ENCODE measurements around the gene SPTY2D1. TPM values are rescaled to one million over a fixed set of nuclear protein-coding genes. Genes with fewer than 3 reads are reported as not detected.

The SPTY2D1 gene
- total RNA-seq, 4 donors from 2014 or later, result 15.9 to 40.7 (median 28.0) TPM

DNA sequence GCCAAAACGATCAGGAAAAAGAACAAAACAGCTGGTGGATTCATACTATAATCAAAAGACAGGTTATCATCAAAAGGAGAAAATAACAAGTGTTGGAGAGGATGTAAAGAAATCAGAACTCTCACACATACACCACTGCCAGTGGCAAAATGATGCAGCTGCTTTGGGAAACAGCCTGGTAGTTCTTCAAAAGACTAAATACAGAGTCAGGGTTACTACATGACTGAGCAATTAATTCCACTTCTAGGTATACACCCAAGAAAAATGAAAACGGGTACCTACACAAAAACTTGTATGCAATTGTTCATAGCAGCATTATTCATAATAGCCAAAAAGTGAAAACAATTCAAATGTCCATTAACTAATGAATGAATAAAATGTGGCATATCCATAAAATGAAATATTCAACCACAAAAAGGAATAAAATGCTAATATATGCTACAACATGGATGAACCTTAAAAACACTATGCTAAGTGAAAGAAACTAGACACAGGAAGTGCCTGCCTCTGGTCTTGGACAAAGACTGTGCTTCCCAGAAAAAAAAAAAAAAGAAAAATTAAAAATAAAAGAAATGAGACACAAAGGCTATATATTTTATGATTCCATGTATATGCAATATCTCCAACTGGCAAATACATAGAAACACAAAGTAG is 53.9 kb downstream of the SPTY2D1 start:
- ATAC-seq (ENCODE audit: low FRiP score) (no peak), DNase-seq (ENCODE audit: low spot score) (no peak)
- TF ChIP-seq CTCF (IDR thresholded peaks at IDR 0.05), result no peak

DNA sequence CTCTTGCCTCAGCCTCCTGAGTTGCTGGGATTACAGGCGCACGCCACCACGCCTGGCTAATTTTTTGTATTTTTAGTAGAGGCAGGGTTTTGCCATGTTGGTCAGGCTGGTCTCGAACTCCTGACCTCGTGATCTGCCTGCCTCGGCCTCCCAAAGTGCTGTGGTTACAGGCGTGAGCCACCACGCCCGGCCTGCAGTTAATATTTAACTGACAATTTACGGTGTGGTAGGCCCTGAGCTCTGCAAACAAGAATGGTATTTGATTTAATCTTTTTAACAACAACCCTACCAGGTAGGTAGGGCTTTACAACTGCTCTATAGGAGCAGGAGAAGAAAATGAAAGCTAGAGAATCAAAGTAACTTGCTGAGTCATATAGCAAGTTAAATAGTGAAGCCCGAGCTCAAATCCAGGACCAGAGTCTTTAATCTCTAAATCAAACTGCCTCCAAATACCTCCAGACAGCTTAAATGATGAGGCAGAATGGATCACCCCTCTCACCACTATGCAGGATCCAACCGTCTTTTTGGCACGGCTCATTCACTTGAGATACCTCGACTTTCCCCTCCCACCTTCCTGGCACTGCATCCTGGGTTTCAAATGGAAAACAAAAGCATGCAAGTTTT is 55.1 kb downstream of the SPTY2D1 start:
- no peak for DNase-seq (ENCODE audit: low spot score)
- no peak for TF ChIP-seq CTCF (IDR thresholded peaks at IDR 0.05)
- ATAC-seq (ENCODE audit: low FRiP score), result no peak

- no peak for ATAC-seq (ENCODE audit: low FRiP score)
- no peak for TF ChIP-seq CTCF (IDR thresholded peaks at IDR 0.05)
- no peak for DNase-seq (ENCODE audit: low spot score)
Observed at GRCh38 chr11:18575361-18575760, 58.8 kb downstream of the SPTY2D1 start.

DNA sequence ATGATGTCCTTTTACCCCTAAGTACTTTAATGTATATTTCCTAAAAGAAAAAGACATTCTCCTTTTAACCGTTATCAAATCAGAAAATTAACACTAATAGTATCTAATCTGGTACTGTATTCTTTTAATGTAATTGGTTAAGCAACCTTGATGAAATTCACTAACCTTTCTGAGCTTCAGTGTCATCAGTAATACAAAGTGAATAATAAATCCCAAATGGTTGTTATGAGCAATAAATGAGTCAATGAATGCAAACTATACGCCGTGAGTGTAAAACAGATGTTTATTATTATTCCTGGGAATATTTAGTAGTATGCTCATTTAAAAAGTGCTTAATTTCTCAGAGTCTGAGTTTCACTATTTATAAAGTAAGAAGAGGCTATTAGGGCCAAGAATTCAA is 67.1 kb downstream of the SPTY2D1 start:
- ATAC-seq (ENCODE audit: low FRiP score), result no peak
- TF ChIP-seq CTCF (IDR thresholded peaks at IDR 0.05), result no peak
- no peak for DNase-seq (ENCODE audit: low spot score)

GRCh38 chr11:18566406-18566805 is 67.7 kb downstream of the SPTY2D1 start:
- no peak for TF ChIP-seq CTCF (IDR thresholded peaks at IDR 0.05)
- no peak for DNase-seq (ENCODE audit: low spot score)
- no peak for ATAC-seq (ENCODE audit: low FRiP score)

DNA sequence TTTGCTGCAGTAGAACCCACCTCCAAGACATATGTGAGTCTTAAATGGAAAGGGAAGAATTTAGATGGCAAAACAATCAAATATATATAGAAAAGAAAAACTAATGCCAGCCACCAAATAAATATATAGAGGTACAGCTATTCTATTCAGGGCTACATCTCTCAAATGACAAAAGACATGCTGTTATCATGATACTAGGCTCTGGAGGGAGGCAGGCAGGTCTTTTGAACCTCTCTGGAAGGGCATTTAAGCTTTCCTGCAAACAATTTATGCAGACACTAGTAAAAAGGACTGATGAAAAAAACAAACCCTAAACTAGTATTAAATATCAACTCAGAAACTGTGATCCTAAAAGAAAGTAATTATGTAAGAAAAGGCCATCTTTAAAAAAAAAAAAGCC is 70.0 kb downstream of the SPTY2D1 start:
- no peak for ATAC-seq (ENCODE audit: low FRiP score)
- TF ChIP-seq CTCF (IDR thresholded peaks at IDR 0.05), result no peak
- no peak for DNase-seq (ENCODE audit: low spot score)
